Endothelial cell of umbilical vein (primary cell): ENCODE results near the gene PDCD1.

Experiments used
- CTCF ChIP-seq, 2 donors: IDR thresholded peaks; 1 replicate in 1 of 2; 2 replicates in 1 of 2; pipeline ENCODE4 v1.5.1; 2011; ENCODE audit warnings: low read length in 2 of 2, mild to moderate bottlenecking in 2 of 2, moderate library complexity in 2 of 2, control low read depth in 1 of 2, inconsistent platforms in 1 of 2, low read depth in 1 of 2; ENCODE audit not compliant: insufficient read depth in 1 of 2; ENCODE audit errors: extremely low read depth in 1 of 2
- FOS ChIP-seq: IDR thresholded peaks from 2 replicates; pipeline ENCODE4 v1.6.1; 2011; ENCODE audit warnings: mild to moderate bottlenecking, low read length, moderate library complexity, borderline replicate concordance; ENCODE audit not compliant: insufficient read depth
- MAX ChIP-seq: IDR thresholded peaks from 2 replicates; pipeline ENCODE4 v1.6.1; 2011; ENCODE audit not compliant: insufficient read depth, insufficient read length
- POLR2A ChIP-seq: IDR thresholded peaks from 2 replicates; pipeline ENCODE4 v1.6.1; 2012; ENCODE audit warnings: low read depth, mild to moderate bottlenecking, control low read depth, low read length

GRCh38 chr2:241895427-241895711, 36.7 kb upstream of the PDCD1 start:
- no peak for TF ChIP-seq CTCF (IDR thresholded peaks at IDR 0.05; ENCODE audit: extremely low read depth in 1 of 2, insufficient read depth in 1 of 2, low read depth in 1 of 2, low read length in 2 of 2)
- no peak for TF ChIP-seq MAX
- no peak for TF ChIP-seq POLR2A
- TF ChIP-seq FOS = no peak
